ENCODE data around the gene UBD.

Gene UBD

GRCh38 chr6:29558439-29559079 lies 973 bp downstream of the UBD start:
- no peak for DNase-seq

GRCh38 chr6:29557320-29557719 lies 2.2 kb downstream of the UBD start:
- no peak for DNase-seq

- no peak for DNase-seq
Measured at GRCh38 chr6:29554764-29555163, 4.8 kb downstream of the UBD start.

GRCh38 chr6:29553268-29554057 lies 6.1 kb downstream of the UBD start:
- DNase-seq, result peak; percentile 4

GRCh38 chr6:29552512-29553051 lies 7.0 kb downstream of the UBD start:
- peak; percentile 63 for DNase-seq

- DNase-seq, result peak; percentile 74
Measured at GRCh38 chr6:29547573-29547972, 12.0 kb downstream of the UBD start.

- no peak for DNase-seq
Measured at GRCh38 chr6:29537714-29538403, 21.7 kb downstream of the UBD start.

- DNase-seq, result no peak
Measured at GRCh38 chr6:29532320-29532951, 27.1 kb downstream of the UBD start.

- peak; percentile 28 for DNase-seq
Measured at GRCh38 chr6:29531668-29532067, 27.9 kb downstream of the UBD start.

- DNase-seq, result no peak
Measured at GRCh38 chr6:29530671-29531310, 28.7 kb downstream of the UBD start.

- DNase-seq, result no peak
Measured at GRCh38 chr6:29529956-29530355, 29.6 kb downstream of the UBD start.

GRCh38 chr6:29528988-29529560 lies 30.5 kb downstream of the UBD start:
- DNase-seq, result no peak

GRCh38 chr6:29528300-29528931 lies 31.1 kb downstream of the UBD start:
- DNase-seq, result no peak

GRCh38 chr6:29527564-29527963 lies 32.0 kb downstream of the UBD start:
- DNase-seq, result no peak

- DNase-seq, result no peak
Measured at GRCh38 chr6:29527126-29527525, 32.4 kb downstream of the UBD start.

- no peak for DNase-seq
Measured at GRCh38 chr6:29525311-29525639, 34.3 kb downstream of the UBD start.

- DNase-seq, result no peak
Measured at GRCh38 chr6:29524444-29525310, 34.9 kb downstream of the UBD start.

- DNase-seq, result no peak
Measured at GRCh38 chr6:29524044-29524443, 35.5 kb downstream of the UBD start.

- DNase-seq, result no peak
Measured at GRCh38 chr6:29522227-29522626, 37.3 kb downstream of the UBD start.

- DNase-seq, result no peak
Measured at GRCh38 chr6:29521006-29521680, 38.4 kb downstream of the UBD start.
